H1 (cell line): ENCODE results near the gene EEPD1. TPM values are rescaled to one million over a fixed set of nuclear protein-coding genes. Genes with fewer than 3 reads are reported as not detected.

Experiments
- CTCF ChIA-PET: fragments of 300-600 bp; sonication (Branson Sonifier 250); formaldehyde crosslinking; loops from one replicate; lab custom pipeline; 2021; ENCODE audit not compliant: partially characterized antibody; lab: Charles Lee
- POLR2A ChIA-PET: fragments of 300-600 bp; sonication (Branson Sonifier 250); formaldehyde crosslinking; loops from one replicate; lab custom pipeline; 2021; ENCODE audit warnings: inconsistent platforms; ENCODE audit not compliant: partially characterized antibody; lab: Charles Lee
- DNase-seq, 2 experiments: peaks; one replicate each; pipeline versions ENCODE4 v3.0.0 to v3.0.0-alpha.2; 2010 to 2022; ENCODE audit warnings: low spot score in 2 of 2, low read depth in 1 of 2, mixed read lengths in 1 of 2
- FAIRE-seq: peaks from 2 replicates; lab custom pipeline; 2011; peaks lifted over from hg19 to GRCh38; lab: Jason Lieb, UNC
- H2AFZ ChIP-seq: 2 replicates; pipeline ENCODE4 v1.8.1; 2012; ENCODE audit warnings: low read length, inconsistent platforms
- H2AK5ac ChIP-seq: 2 replicates; pipeline ENCODE4 v1.6.1; 2013; ENCODE audit warnings: low read depth, low read length
- H2BK120ac ChIP-seq: replicated peaks from 2 replicates; pipeline ENCODE3; 2013; ENCODE audit warnings: low read depth, low read length, inconsistent platforms
- H2BK12ac ChIP-seq: 2 replicates; pipeline ENCODE4 v1.6.1; 2013; ENCODE audit warnings: low read depth, low read length
- H2BK15ac ChIP-seq: 2 replicates; pipeline ENCODE4 v1.6.1; 2013; ENCODE audit warnings: low read length
- H2BK20ac ChIP-seq: 2 replicates; pipeline ENCODE4 v1.6.1; 2013; ENCODE audit warnings: low read length
- H2BK5ac ChIP-seq: 2 replicates; pipeline ENCODE4 v1.6.1; 2013; ENCODE audit warnings: low read depth, low read length
- H3K14ac ChIP-seq: 2 replicates; pipeline ENCODE4 v1.6.1; 2013; ENCODE audit warnings: inconsistent platforms; ENCODE audit not compliant: insufficient read length
- H3K18ac ChIP-seq: 2 replicates; pipeline ENCODE4 v1.6.1; 2013; ENCODE audit warnings: low read length; ENCODE audit errors: extremely low read depth
- H3K23ac ChIP-seq: 2 replicates; pipeline ENCODE4 v1.6.1; 2013; ENCODE audit warnings: inconsistent platforms; ENCODE audit not compliant: insufficient read length
- H3K23me2 ChIP-seq: 2 replicates; pipeline ENCODE4 v1.6.1; 2013; ENCODE audit warnings: low read depth, low read length
- H3K27ac ChIP-seq: 2 replicates; pipeline ENCODE4 v1.6.1; 2011; ENCODE audit warnings: low read depth, low read length, inconsistent platforms
- H3K27me3 ChIP-seq, 4 experiments: replicated peaks in 1 of 4; 1 replicate in 1 of 4; 2 replicates in 3 of 4; pipeline versions ENCODE4 v1.6.1 to v1.8.1; 2011 to 2013; ENCODE audit warnings: low read length in 3 of 4, mild to moderate bottlenecking in 3 of 4, inconsistent platforms in 2 of 4, mixed read lengths in 2 of 4, moderate library complexity in 1 of 4; ENCODE audit not compliant: control insufficient read depth in 3 of 4, insufficient read depth in 3 of 4; ENCODE audit errors: extremely low read depth in 1 of 4
- H3K36me3 ChIP-seq, 4 experiments: 2 replicates each; pipeline versions ENCODE4 v1.6.1 to v1.8.1; 2011 to 2013; ENCODE audit warnings: mild to moderate bottlenecking in 4 of 4, low read length in 3 of 4, moderate library complexity in 2 of 4, control low read depth in 1 of 4, inconsistent platforms in 1 of 4; ENCODE audit not compliant: insufficient read depth in 4 of 4, control insufficient read depth in 2 of 4
- H3K4ac ChIP-seq: replicated peaks from 2 replicates; pipeline ENCODE3; 2013; ENCODE audit warnings: low read length, low read depth, mixed read lengths, inconsistent platforms; ENCODE audit not compliant: insufficient read length
- H3K4me1 ChIP-seq, 4 experiments: replicated peaks in 1 of 4; 1 replicate in 1 of 4; 2 replicates in 3 of 4; pipeline versions ENCODE4 v1.6.1 to v1.8.1; 2011 to 2013; ENCODE audit warnings: low read length in 3 of 4, inconsistent platforms in 2 of 4, mixed read lengths in 1 of 4; ENCODE audit not compliant: insufficient read depth in 4 of 4, control insufficient read depth in 3 of 4
- H3K4me2 ChIP-seq, 2 experiments: 2 replicates each; pipeline versions ENCODE4 v1.6.1 to v1.8.1; 2011 to 2013; ENCODE audit warnings: low read depth in 2 of 2, low read length in 2 of 2, control low read depth in 1 of 2, inconsistent platforms in 1 of 2, mild to moderate bottlenecking in 1 of 2; ENCODE audit not compliant: insufficient read depth in 1 of 2
- H3K4me3 ChIP-seq, 4 experiments: fragments of 200-600, 300-600 bp in 1 of 4; sonication (generic), shearing (Covaris generic), sonication (Bioruptor Twin) in 1 of 4; 2 replicates each; pipeline versions ENCODE4 v1.5.1 to v1.8.1; 2011 to 2016; ENCODE audit warnings: low read length in 4 of 4, low read depth in 3 of 4, control low read depth in 2 of 4, inconsistent platforms in 2 of 4, mild to moderate bottlenecking in 2 of 4, mixed read lengths in 1 of 4, moderate library complexity in 1 of 4; ENCODE audit not compliant: insufficient read depth in 2 of 4; ENCODE audit errors: extremely low read depth in 1 of 4
- H3K56ac ChIP-seq: replicated peaks from 2 replicates; pipeline ENCODE3; 2013; ENCODE audit warnings: low read depth, mild to moderate bottlenecking, mixed read lengths, low read length, inconsistent platforms; ENCODE audit not compliant: insufficient read length
- H3K79me1 ChIP-seq: 2 replicates; pipeline ENCODE4 v1.6.1; 2013; ENCODE audit warnings: low read depth, low read length, control low read depth
- H3K79me2 ChIP-seq, 2 experiments: 2 replicates each; pipeline versions ENCODE4 v1.6.1 to v1.8.1; 2012 to 2013; ENCODE audit warnings: low read length in 2 of 2, mild to moderate bottlenecking in 2 of 2, inconsistent platforms in 1 of 2; ENCODE audit not compliant: insufficient read depth in 2 of 2, control insufficient read depth in 1 of 2
- H3K9ac ChIP-seq, 4 experiments: replicated peaks in 1 of 4; 1 replicate in 1 of 4; 2 replicates in 3 of 4; pipeline versions ENCODE4 v1.6.1 to v1.8.1; 2011 to 2013; ENCODE audit warnings: low read depth in 3 of 4, low read length in 3 of 4, control low read depth in 2 of 4, mild to moderate bottlenecking in 2 of 4, moderate library complexity in 2 of 4, inconsistent platforms in 1 of 4; ENCODE audit errors: extremely low read depth in 1 of 4
- H3K9me3 ChIP-seq, 2 experiments: 2 replicates each; pipeline versions ENCODE4 v1.6.1 to v1.8.1; 2012 to 2013; ENCODE audit warnings: mild to moderate bottlenecking in 2 of 2, moderate library complexity in 2 of 2, control low read depth in 1 of 2, inconsistent platforms in 1 of 2, low read depth in 1 of 2, low read length in 1 of 2, mixed read lengths in 1 of 2; ENCODE audit not compliant: insufficient read depth in 2 of 2
- H4K20me1 ChIP-seq, 2 experiments: replicated peaks in 1 of 2; 2 replicates each; pipeline versions ENCODE3 to v1.8.1; 2011 to 2013; ENCODE audit warnings: inconsistent platforms in 2 of 2, low read length in 2 of 2, mild to moderate bottlenecking in 1 of 2; ENCODE audit not compliant: insufficient read depth in 2 of 2, control insufficient read depth in 1 of 2
- H4K5ac ChIP-seq: 2 replicates; pipeline ENCODE4 v1.6.1; 2013; ENCODE audit warnings: low read length, low read depth, mixed read lengths, inconsistent platforms; ENCODE audit not compliant: insufficient read length
- H4K8ac ChIP-seq: 2 replicates; pipeline ENCODE4 v1.8.0; 2013; ENCODE audit warnings: mild to moderate bottlenecking, moderate library complexity, low read length, inconsistent platforms; ENCODE audit not compliant: insufficient read depth; ENCODE audit errors: extremely low read depth
- H4K91ac ChIP-seq: replicated peaks from 2 replicates; pipeline ENCODE3; 2013; ENCODE audit warnings: low read length, mixed read lengths, inconsistent platforms; ENCODE audit not compliant: insufficient read length
- BACH1 ChIP-seq: IDR thresholded peaks from 2 replicates; pipeline ENCODE4 v1.6.1; 2012; ENCODE audit warnings: low read length, improper control_type of control experiment
- polyA plus RNA-seq, 7 experiments: library from polyadenylated mRNA; depleted of rRNA in 3 of 7; stranded (reverse) in 5 of 7; unstranded in 2 of 7; fragments of >200 nt in 5 of 7; fragments of 200-250 nt in 2 of 7; gene quantifications; 1 replicate in 5 of 7; 2 replicates in 1 of 7; 4 replicates in 1 of 7; pipeline versions ENCODE4 v1.2.1 to v1.2.3, GENCODE V29; 2011 to 2013; ENCODE audit warnings: missing spikeins in 2 of 7, mixed read lengths in 2 of 7
- total RNA-seq: library from RNA; stranded (reverse); fragmentation: NEBNext Ultra II Directional; extraction: Animal tissue kit (Norgen Biotek cat#: 25700); gene quantifications from 2 replicates; pipeline ENCODE4 v1.2.1, GENCODE V29; 2021

EEPD1 gene
- total and polyA plus RNA-seq, 2 of the 8 experiments (the other 6 are each of a cell fraction or from before 2014, with no cell fraction given) = 3.1 to 7.8 TPM

- no peak for TF ChIP-seq BACH1
- Histone ChIP-seq H3K36me3 (no peaks in the 10 kb centered on the region), H3K4ac (no peak overlapping the region), H3K23me2 (no peaks in the 10 kb centered on the region), H3K14ac (no peak overlapping the region), H3K4me1 (no peaks in the 10 kb centered on the region; a peak in 2 of 7 replicates), H2BK120ac (no peak overlapping the region), H4K91ac (no peak overlapping the region), H2AK5ac (no peak overlapping the region), H3K27me3 (no peaks in the 10 kb centered on the region), H2AFZ (no peak overlapping the region), H3K79me2 (no peaks in the 10 kb centered on the region), H4K8ac (no peak overlapping the region), H2BK15ac (no peak overlapping the region), H3K9ac (no peak overlapping the region), H2BK12ac (no peak overlapping the region), H4K20me1 (no peaks in the 10 kb centered on the region), H3K4me2 (no peak overlapping the region), H3K9me3 (0 out of 4 replicates have a peak, but pooled peaks cover 0 to 2% of the 10 kb centered on the region in 2 experiments), H3K27ac (no peak overlapping the region), H3K23ac (no peak overlapping the region), H2BK5ac (no peak overlapping the region), H2BK20ac (no peak overlapping the region), H3K79me1 (no peaks in the 10 kb centered on the region), H3K56ac (no peak overlapping the region), H3K18ac (no peak overlapping the region), H4K5ac (no peak overlapping the region), H3K4me3 (no peak overlapping the region)
- FAIRE-seq (no peak), DNase-seq (no peak)
- CTCF ChIA-PET = interaction anchor here (0.6 to 1.8 kb wide), 2 partner anchors 10 to 29 kb away, joined by 3 to 5 read pairs; no protein-coding TSS in a partner anchor
- POLR2A ChIA-PET = no interaction called here
Measured at GRCh38 chr7:36348256-36348655, 195.2 kb downstream of the EEPD1 start.
